ENCODE results near the gene C19orf44. TPM values are rescaled to one million over a fixed set of nuclear protein-coding genes. Genes with fewer than 3 reads are reported as not detected.

Gene C19orf44
- total and polyA plus RNA-seq, 9 donors: 2.8 to 9.3 (median 8.1) TPM

DNA sequence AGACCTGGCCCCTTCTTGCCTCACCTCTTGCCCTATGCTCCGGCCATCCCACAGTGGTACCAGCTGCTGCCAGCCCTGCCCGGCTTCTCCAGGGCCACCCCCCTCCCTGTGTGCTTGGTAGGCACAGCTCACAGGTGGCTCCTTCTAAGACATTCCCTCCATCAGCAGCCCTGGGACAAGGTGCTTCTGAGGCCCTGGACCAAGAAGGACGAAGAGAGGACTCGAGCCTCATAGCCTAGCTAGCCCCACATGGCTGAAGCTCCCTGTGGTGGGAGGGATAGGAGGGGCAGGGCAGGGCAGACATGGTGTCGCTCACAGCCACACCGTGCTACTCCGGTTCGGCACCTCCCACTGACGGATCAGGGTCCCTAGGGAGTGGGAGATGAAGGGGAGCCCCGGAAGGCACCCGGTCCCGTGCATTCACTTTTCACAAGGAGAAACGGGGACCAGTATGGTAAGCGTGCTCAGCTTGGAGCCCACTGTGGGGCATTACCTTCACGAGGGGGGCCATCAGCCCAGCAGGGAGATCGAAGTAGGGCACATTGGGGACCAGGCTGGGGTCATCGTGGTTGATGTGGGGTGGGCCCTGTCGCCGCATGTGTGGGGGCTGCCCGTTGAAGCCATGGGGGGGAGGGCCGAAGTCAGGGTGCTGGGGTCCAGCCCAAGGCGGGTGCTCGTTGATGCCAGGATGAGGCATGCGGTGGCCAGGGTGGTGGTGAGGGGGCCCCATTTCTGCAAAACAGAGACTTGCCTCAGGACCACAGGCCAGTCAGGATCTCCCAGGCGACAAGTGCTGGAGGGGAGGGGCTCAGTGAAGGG lies 26.6 kb downstream of the C19orf44 start:
- Histone ChIP-seq H3K36me3 (ENCODE audit: control insufficient read depth, insufficient read depth, low read length) (peaks cover 94% of the 10 kb centered on the region), H3K27me3 (ENCODE audit: control insufficient read depth, insufficient read depth, low read length) (no peaks in the 10 kb centered on the region), H3K9me3 (replicated peaks; ENCODE audit: control insufficient read depth, low read depth, low read length) (no peaks in the 10 kb centered on the region), H3K4me1 (ENCODE audit: control insufficient read depth, insufficient read depth, low read length) (no peaks in the 10 kb centered on the region), H3K4me3 (ENCODE audit: low read length) (no peak overlapping the region), H3K27ac (ENCODE audit: low read length) (no peak overlapping the region)
- 86% methylated on average over 17 of the region's 25 CpGs for WGBS (ENCODE audit: insufficient coverage)
- no peak for DNase-seq

- H3K27me3 ChIP-seq (ENCODE audit: control insufficient read depth, insufficient read depth, low read length): no peaks in the 10 kb centered on the region
- H3K4me1 ChIP-seq (ENCODE audit: control insufficient read depth, insufficient read depth, low read length): no peaks in the 10 kb centered on the region
- H3K4me3 ChIP-seq (ENCODE audit: low read length): no peak overlapping the region
- peaks cover 91% of the 10 kb centered on the region for H3K36me3 ChIP-seq (ENCODE audit: control insufficient read depth, insufficient read depth, low read length)
- no peak for DNase-seq
- 96% methylated on average over 47 of the region's 54 CpGs for WGBS (ENCODE audit: insufficient coverage)
- no peak overlapping the region for H3K27ac ChIP-seq (ENCODE audit: low read length)
- H3K9me3 ChIP-seq (replicated peaks; ENCODE audit: control insufficient read depth, low read depth, low read length): no peaks in the 10 kb centered on the region
Observed at GRCh38 chr19:16524991-16525734, 29.0 kb downstream of the C19orf44 start.

- no peaks in the 10 kb centered on the region for H3K27me3 ChIP-seq (ENCODE audit: control insufficient read depth, insufficient read depth, low read length)
- no peak for DNase-seq
- H3K36me3 ChIP-seq (ENCODE audit: control insufficient read depth, insufficient read depth, low read length): peaks cover 91% of the 10 kb centered on the region
- no peak overlapping the region for H3K4me3 ChIP-seq (ENCODE audit: low read length)
- H3K27ac ChIP-seq (ENCODE audit: low read length): no peak overlapping the region
- H3K9me3 ChIP-seq (replicated peaks; ENCODE audit: control insufficient read depth, low read depth, low read length): no peaks in the 10 kb centered on the region
- no peaks in the 10 kb centered on the region for H3K4me1 ChIP-seq (ENCODE audit: control insufficient read depth, insufficient read depth, low read length)
- 93% methylated on average over 25 of the region's 29 CpGs for WGBS (ENCODE audit: insufficient coverage)
Observed at GRCh38 chr19:16525751-16526481, 29.7 kb downstream of the C19orf44 start.

GRCh38 chr19:16527334-16527935 lies 31.2 kb downstream of the C19orf44 start:
- no peak overlapping the region for H3K4me3 ChIP-seq (ENCODE audit: low read length)
- H3K27ac ChIP-seq (ENCODE audit: low read length): no peak overlapping the region
- peaks cover 95% of the 10 kb centered on the region for H3K36me3 ChIP-seq (ENCODE audit: control insufficient read depth, insufficient read depth, low read length)
- no peaks in the 10 kb centered on the region for H3K4me1 ChIP-seq (ENCODE audit: control insufficient read depth, insufficient read depth, low read length)
- DNase-seq: no peak
- 81% methylated on average over 14 of the region's 14 CpGs for WGBS (ENCODE audit: insufficient coverage)
- no peaks in the 10 kb centered on the region for H3K9me3 ChIP-seq (replicated peaks; ENCODE audit: control insufficient read depth, low read depth, low read length)
- H3K27me3 ChIP-seq (ENCODE audit: control insufficient read depth, insufficient read depth, low read length): no peaks in the 10 kb centered on the region

DNA sequence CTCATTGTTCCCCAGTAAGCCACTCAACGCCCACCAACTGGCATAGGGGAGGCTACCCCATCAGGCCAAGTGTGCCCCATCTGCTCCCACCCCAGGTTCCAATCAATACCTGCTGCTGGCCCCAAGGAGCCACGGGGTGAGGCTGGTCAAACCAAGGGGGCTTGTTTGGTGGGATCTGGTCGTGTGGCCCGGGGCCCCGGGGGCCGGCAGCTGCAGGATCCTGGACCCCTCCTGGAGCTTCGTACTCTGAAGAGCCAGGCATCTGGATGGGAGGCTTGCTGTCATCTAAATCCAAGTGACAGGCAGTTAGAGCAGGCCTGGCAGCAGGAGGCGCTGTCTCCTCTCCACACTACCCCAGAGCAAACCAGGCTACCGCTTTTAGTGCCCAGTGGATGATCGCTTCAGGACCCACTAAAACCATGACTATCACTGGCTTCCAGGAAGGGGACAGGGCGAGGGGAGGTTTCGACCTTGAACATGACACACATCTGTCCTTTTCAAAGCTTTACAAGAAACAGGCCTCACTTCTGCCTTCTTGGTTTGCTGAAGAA lies 31.9 kb downstream of the C19orf44 start:
- 95% methylated on average over 10 of the region's 12 CpGs for WGBS (ENCODE audit: insufficient coverage)
- Histone ChIP-seq H3K27ac (ENCODE audit: low read length) (no peak overlapping the region), H3K4me1 (ENCODE audit: control insufficient read depth, insufficient read depth, low read length) (no peaks in the 10 kb centered on the region), H3K9me3 (replicated peaks; ENCODE audit: control insufficient read depth, low read depth, low read length) (no peaks in the 10 kb centered on the region), H3K36me3 (ENCODE audit: control insufficient read depth, insufficient read depth, low read length) (peaks cover 95% of the 10 kb centered on the region), H3K4me3 (ENCODE audit: low read length) (no peak overlapping the region), H3K27me3 (ENCODE audit: control insufficient read depth, insufficient read depth, low read length) (no peaks in the 10 kb centered on the region)
- DNase-seq: no peak

DNA sequence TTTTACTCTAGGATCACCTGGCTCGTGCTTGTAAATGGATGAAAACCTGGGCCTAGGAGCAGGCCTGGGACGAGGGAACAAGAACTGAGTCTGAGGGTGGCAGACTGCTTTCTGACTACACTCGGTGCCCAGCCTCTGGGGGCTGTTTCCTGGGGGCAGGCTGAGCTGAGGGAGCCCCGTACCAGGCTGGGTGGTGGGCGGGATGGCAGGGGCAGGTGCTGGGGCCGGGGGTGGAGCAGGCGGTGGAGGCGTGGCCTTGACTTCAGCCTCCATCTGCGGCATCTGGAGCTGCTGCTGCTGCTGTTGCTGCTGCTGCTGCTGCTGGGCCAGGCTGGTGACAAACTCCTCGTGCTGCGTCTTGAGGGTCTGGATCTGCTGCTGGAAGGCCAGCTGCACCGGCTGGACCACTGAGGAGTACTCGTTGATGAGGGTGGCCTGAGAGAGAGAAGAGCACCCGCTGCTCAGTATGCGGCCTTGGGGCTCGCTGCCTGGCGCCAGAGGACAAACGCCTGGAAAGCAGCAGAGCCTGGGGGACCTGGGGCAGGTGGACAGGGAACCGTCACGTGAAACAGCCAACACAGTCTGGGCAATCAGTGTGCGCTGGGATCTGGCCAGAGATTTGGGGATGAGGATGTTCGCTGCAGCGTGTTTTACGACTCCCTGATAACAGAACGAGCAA lies 33.4 kb downstream of the C19orf44 start:
- Histone ChIP-seq H3K9me3 (replicated peaks; ENCODE audit: control insufficient read depth, low read depth, low read length) (no peaks in the 10 kb centered on the region), H3K4me3 (ENCODE audit: low read length) (no peak overlapping the region), H3K27ac (ENCODE audit: low read length) (no peak overlapping the region), H3K4me1 (ENCODE audit: control insufficient read depth, insufficient read depth, low read length) (no peaks in the 10 kb centered on the region), H3K27me3 (ENCODE audit: control insufficient read depth, insufficient read depth, low read length) (no peaks in the 10 kb centered on the region), H3K36me3 (ENCODE audit: control insufficient read depth, insufficient read depth, low read length) (peaks cover 96% of the 10 kb centered on the region)
- DNase-seq: no peak
- 91% methylated on average over 25 of the region's 25 CpGs for WGBS (ENCODE audit: insufficient coverage)

GRCh38 chr19:16530540-16531379 lies 34.6 kb downstream of the C19orf44 start:
- 94% methylated on average over 29 of the region's 43 CpGs for WGBS (ENCODE audit: insufficient coverage)
- DNase-seq: no peak
- Histone ChIP-seq H3K27ac (ENCODE audit: low read length) (no peak overlapping the region), H3K36me3 (ENCODE audit: control insufficient read depth, insufficient read depth, low read length) (peaks cover 94% of the 10 kb centered on the region), H3K27me3 (ENCODE audit: control insufficient read depth, insufficient read depth, low read length) (no peaks in the 10 kb centered on the region), H3K9me3 (replicated peaks; ENCODE audit: control insufficient read depth, low read depth, low read length) (no peaks in the 10 kb centered on the region), H3K4me1 (ENCODE audit: control insufficient read depth, insufficient read depth, low read length) (no peaks in the 10 kb centered on the region), H3K4me3 (ENCODE audit: low read length) (no peak overlapping the region)

DNA sequence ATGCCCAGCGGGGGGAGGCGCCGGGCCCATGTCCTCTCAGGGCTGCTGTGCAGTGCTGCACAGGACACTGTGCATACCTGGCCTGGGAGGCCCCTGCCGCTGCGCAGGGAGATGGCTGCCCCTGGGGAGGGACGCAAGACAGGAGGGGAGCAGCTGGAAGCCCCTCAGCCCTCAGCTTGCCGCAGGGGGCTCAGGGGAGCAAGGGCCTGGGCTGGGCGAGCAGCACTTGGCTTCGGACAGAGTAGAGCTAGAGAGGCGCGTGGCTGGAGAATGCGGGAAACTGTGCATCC lies 35.1 kb downstream of the C19orf44 start:
- no peak for DNase-seq
- no peak overlapping the region for H3K4me3 ChIP-seq (ENCODE audit: low read length)
- H3K27me3 ChIP-seq (ENCODE audit: control insufficient read depth, insufficient read depth, low read length): no peaks in the 10 kb centered on the region

More for the DNA sequence above, 35.1 kb downstream of the C19orf44 start:
- H3K9me3 ChIP-seq (replicated peaks; ENCODE audit: control insufficient read depth, low read depth, low read length): no peaks in the 10 kb centered on the region
- no peaks in the 10 kb centered on the region for H3K4me1 ChIP-seq (ENCODE audit: control insufficient read depth, insufficient read depth, low read length)
- H3K27ac ChIP-seq (ENCODE audit: low read length): no peak overlapping the region
- 93% methylated on average over 12 of the region's 12 CpGs for WGBS (ENCODE audit: insufficient coverage)
- H3K36me3 ChIP-seq (ENCODE audit: control insufficient read depth, insufficient read depth, low read length): peaks cover 90% of the 10 kb centered on the region

Data from muscle of leg (tissue), 11 donors.